ENCODE measurements around the gene MS4A14.
A peak's percentile ranks its signal among the peaks of the same experiment; 100 is the strongest.
"Not testable (repeated sequence)": the region's sequence is repeated elsewhere in the genome, so short reads cannot be mapped to it uniquely, and the experiment has no call there.

Gene MS4A14

DNA sequence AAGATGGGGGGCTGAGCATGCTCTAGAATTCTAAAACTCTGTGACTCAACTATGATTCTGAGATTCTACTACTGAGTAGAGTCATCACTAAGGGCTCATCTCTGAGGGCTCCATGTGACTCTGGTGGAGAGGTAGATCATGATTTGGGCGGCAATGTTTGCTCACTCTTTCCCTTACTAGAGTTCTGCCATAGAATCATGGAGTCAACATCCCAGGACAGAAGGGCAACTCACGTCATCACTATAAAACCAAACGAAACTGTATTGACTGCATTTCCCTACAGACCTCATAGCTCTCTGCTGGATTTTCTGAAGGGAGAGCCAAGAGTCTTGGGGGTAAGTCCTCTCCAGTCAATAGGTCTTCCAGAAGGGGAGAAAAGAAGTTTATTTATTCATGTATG is at the start of gene MS4A14:
Gene MS4A14 (plus strand): TSS at position 78 of the 400 bp plus-strand sequence. CDS start 120 bp downstream, at position 198.
- no peak for DNase-seq

DNA sequence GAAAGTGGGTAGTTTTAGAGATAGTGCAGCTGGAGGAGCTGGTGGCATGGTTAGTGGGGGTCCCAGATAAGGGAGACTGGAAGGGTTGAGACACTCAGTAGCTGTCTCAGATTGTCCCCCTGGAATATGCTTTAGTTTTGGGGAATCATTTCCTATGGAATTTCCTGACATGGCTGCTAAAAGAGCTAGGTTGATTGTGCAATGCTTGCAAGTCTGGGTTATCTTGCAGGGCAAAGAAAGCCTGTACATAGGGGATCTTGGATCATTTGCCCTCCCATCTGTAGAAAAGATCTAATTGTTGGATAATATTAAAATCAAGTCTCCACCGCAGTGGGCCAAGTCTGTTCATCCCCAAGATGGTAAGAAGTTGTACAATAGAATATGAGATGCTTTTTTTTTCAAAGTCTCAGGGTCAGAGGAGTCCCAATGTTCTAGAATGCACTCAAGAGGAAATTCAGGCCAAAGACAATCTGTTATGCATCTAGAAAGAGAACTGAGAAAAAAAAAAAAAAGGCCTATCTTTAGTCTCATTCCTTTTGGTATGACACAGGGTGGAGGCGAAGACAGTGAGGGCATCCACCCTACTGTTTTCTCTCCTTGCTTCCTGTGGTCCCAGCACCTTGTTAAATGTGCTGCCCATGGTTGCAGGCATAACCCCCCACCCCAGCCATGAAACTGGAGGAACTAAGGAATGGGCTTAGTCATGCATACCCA is 49.0 kb upstream of the MS4A14 start:
- DNase-seq, result no peak

GRCh38 chr11:60348116-60348515 is 48.1 kb upstream of the MS4A14 start:
- DNase-seq, result no peak

DNA sequence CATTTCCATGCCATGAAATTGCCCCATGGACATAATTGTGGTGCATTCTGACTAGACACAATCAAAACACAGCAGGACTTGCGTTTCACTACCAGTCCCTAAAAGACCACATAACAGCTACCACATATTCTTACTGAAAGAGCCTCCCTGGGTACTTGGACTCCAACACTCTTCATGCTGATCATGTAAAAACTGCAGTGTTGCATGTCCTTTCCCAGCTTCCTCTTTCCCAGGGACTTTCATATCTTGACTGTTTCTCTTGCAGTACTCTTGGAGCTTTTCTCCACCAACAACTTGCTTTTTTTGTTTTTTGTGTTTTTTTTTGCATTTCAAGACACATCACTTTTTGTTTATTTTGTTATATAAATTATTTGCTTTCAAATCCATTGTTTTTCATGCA is 46.3 kb upstream of the MS4A14 start:
- no peak for DNase-seq

DNA sequence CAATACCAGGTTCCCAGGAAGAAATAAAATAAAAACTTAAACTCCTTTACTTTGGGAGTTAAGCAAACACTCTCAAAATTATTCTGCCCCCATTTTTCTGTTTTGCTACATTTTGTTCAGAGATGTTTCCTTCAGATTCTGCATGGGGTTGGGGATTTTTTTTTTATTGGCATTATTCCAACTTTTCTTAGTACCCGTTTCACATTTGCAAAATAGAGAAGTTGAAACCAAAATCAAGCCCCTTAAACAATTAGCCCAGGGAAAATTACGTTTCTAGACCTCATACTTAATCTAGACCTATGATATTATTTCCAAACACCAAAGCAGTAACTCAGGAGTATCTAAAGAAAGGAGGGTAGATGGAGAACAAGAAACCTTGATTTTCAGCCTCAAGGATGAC is 38.5 kb upstream of the MS4A14 start:
- no peak for DNase-seq

DNA sequence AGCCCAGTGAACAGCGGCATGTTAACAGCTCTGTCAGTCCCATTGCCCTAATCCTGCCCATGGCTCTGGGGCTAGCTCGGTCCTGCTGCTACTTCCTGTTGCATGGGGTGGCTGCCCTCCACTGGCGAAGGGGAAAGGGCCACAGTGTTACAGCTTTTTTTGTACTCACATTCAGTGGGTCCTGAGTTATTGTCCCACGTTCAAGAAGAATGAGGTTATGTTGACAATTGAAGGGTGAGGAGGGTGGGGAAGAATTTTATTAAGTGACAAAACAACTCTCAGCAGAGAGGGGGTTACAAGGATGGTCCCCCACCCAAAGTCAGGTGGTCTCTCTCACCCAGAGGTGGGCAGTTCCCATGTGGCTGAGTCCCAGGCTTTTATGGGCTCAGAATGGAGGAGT is 35.6 kb upstream of the MS4A14 start:
- DNase-seq, result no peak

GRCh38 chr11:60362241-60362640 is 34.0 kb upstream of the MS4A14 start:
- DNase-seq, result no peak

GRCh38 chr11:60363542-60364470 is 32.5 kb upstream of the MS4A14 start:
- peak; percentile 72 for DNase-seq

DNA sequence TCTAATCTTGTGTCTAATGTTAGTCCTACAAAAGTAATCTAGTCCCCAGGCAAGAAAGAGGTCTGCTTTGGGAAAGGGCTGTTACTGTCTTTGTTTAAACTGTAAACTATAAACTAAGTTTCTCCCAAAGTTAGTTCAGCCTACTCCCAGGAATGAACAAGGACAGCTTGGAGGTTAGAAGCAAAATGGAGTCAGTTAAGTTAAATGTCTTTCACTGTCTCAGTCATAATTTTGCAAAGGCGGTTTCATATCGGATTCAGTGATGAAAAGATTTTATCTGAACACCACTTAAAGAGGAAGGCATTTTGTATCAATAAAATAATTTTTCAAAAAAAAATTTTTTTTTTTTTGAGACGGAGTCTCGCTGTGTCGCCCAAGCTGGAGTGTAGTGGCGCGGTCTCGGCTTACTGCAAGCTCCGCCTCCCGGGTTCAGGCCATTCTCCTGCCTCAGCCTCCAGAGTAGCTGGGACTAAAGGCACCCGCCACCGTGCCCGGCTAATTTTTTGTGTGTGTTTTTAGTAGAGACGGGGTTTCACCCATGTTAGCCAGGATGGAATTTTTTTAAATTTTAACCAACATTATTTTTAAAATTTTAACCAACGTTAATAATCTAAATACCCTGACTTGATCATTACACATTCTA is 29.9 kb upstream of the MS4A14 start:
- DNase-seq, result not testable (repeated sequence)

DNA sequence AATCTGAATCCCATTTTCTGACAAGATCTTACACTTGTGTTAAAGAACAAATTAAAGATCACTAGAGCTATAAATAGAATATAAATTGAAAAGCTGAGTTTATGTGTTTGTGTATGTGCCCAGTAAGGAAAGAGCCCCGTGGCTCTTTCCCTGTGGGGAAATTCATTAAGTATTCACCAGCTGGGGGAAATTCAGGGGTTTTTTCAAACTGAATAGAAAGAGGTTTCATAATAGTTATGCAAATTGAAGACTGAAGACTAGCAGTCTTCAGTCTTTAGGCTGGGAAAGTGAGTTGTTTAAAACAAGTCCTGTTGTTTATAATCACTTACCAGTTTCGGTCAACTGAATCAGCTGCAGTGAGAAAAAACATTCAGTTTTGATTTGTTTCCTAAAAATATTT is 29.2 kb upstream of the MS4A14 start:
- DNase-seq, result no peak

DNA sequence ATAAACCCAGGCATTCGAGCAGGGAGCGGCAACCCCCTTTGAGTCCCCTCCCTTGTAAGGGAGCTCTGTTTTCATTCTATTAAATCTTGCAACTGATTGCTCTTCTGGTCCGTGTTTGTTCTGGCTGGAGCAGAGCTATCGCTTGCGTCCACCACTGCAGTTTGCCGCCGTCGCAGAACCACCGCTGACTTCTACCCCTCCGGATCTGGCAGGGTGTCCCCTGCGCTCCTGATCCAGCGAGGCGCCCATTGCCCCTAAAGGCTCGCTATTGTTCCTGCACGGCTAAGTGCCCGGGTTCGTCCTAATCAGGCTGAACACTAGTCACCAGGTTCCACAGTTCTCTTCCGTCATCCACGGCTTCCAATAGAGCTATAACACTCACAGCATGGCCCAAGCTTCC is 28.4 kb upstream of the MS4A14 start:
- DNase-seq, result no peak

GRCh38 chr11:60370252-60370810 is 25.9 kb upstream of the MS4A14 start:
- DNase-seq, result no peak

DNA sequence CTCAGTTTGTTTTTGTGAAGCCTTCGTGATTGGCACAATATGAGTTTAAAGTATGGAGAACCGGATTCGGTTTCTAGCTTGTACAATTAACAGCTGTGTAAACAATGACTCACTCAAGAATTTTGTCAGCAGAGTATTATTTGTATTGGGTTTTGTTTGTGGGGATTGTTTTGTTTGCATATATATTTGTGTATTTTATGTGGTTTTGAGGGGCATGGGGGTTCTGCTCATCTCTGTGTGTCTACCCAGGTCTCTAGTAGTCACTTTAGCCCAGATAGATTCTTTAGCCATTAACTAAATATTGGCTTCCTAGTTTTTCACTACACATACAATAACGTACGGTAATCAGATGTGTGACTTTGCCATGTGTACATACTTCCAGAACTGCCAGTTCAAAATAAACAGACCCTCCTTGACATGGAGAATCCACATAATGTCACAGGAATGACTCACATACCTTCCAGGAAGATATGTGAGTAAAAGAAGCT is 25.4 kb upstream of the MS4A14 start:
- DNase-seq, result no peak

- no peak for DNase-seq
These were observed 24.9 kb upstream of the MS4A14 start for GRCh38 chr11:60371386-60371785.

DNA sequence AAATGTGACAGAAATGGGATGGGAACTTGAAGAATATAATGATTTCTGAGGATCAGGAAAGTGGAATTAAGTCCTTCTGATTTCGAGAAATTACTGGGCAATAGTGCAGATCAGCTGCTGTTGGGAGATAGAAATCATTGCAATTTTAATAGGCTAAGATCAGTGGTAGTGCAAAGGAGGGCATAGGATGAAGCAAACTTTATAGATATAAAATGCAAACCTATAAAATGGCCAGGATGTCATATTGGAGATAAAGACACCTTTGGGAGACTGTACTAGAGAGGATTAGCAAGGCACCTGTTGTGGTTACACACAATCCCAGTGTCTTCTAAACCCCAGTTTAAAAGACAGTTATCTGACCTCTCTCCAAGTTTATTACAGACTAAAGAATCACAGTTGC is 24.4 kb upstream of the MS4A14 start:
- DNase-seq, result no peak

DNA sequence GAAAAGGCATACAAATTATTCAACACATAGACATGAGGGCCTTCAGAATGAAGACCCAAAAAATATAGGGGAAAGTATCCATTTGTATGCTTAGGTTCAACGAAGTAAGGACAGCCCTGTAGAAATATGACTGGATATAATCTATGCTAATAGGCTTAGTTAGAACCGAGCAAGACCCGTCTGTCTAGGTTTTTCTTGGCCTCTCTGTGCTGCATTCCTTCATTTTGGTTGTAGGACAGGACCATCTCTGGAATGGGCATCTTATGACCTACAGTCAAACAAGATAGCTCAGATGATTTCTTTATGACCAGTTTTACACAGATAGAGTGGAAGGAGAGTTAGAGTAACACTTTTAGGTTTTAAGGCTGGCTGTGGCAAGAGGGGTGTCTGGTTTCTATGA is 23.5 kb upstream of the MS4A14 start:
- DNase-seq, result no peak

- DNase-seq, result no peak
These were observed 20.9 kb upstream of the MS4A14 start for GRCh38 chr11:60375316-60375715.

DNA sequence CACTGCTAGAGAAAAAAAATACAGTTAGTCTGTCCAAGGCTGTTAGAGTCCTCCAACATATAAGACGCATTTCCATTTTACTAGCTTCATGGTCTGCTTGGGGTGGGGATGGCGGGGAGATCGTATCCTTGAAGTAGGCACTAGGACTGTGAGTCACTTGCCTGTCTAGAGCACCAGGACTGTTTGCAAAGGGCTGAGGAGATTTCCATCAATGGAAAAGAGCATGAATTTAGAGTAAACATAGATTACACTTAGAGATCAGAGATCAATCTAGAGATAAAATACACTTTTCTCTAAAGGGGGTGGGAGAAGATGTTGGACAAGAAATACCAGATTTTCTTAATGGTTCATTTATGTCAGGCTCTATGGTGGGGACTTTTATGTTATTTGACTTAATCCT is 19.7 kb upstream of the MS4A14 start:
- DNase-seq, result no peak

- DNase-seq, result no peak
These were observed 18.7 kb upstream of the MS4A14 start for GRCh38 chr11:60377401-60378136.

DNA sequence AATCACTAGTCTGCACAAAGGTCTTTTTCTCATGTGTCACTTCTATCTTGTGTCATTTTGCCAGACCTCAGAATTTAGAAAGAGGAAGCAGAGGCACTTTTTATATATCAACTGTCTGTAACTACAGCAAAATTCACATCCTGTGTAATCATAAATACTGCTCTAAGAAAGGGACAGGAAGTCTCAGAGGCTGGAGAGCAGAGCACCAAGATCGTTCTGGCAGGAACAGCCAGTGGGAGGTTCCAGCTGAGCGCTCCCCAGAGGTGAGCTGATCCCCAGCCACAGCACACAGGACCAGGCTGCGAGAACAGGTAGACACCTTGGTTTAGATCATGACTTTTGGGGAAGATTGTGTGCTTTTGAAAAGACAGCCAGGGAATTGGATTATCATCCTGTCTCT is 17.9 kb upstream of the MS4A14 start, which contains the start of gene MS4A7:
Gene MS4A7 (plus strand): TSS at position 179 of the 400 bp plus-strand sequence. CDS start 4,610 bp downstream, outside the sequence.
- DNase-seq, result no peak

- DNase-seq, result no peak
These were observed 6.9 kb upstream of the MS4A14 start for GRCh38 chr11:60389279-60389910.

DNA sequence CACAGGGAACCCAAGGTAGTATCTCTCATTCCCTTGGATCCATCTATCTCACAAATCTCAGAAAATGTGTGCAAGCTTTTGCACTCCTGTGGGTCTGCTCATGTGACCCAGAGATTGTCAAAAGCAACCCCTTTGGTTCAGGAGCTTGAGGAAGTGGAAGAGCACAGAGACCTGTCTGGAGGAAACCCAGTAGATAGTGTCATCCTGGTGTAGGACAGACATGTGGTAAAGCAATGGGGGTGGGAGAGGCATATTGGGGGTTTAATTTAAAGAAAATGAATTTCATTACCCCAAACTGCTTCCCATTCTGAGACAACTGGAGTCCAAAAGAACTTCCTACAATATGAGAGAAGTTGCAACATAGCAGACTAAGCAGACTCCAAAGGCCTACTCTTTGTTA is 5.8 kb upstream of the MS4A14 start:
- DNase-seq, result no peak
